Mucosa of descending colon (tissue), 3 donors: ENCODE measurements around the gene EFS. TPM values are rescaled to one million over a fixed set of nuclear protein-coding genes. Genes with fewer than 3 reads are reported as not detected.

ENCODE experiments used
- ATAC-seq: fragments of 200-7000 bp; cut with Tn5 transposase; one replicate; pipeline ENCODE4 v1.9.1; 2020; ENCODE audit warnings: mild to moderate bottlenecking, moderate library complexity
- DNase-seq, 3 donors: peaks; one replicate each; pipeline ENCODE4 v3.0.0-alpha.2; 2020
- H3K36me3 ChIP-seq: fragments of 200-600 bp; one replicate; pipeline ENCODE4 v1.8.0; 2021; ENCODE audit warnings: low read depth, mild to moderate bottlenecking
- H3K4me1 ChIP-seq: fragments of 200-600 bp; one replicate; pipeline ENCODE4 v1.8.0; 2021; ENCODE audit warnings: low read depth, mild to moderate bottlenecking
- H3K4me3 ChIP-seq: fragments of 200-600 bp; one replicate; pipeline ENCODE4 v1.8.0; 2021; ENCODE audit warnings: mild to moderate bottlenecking
- H3K9me3 ChIP-seq: fragments of 200-600 bp; one replicate; pipeline ENCODE4 v1.8.0; 2021; ENCODE audit warnings: mild to moderate bottlenecking
- intact Hi-C, 2 donors: fragments of 100-400 bp; cut with DNase I in 1 of 2; cut with micrococcal nuclease in 1 of 2; formaldehyde crosslinking; loops; one replicate each; pipeline versions ENCODE4 v1.11.0 to v1.11.1; 2022; cut with DNase I, micrococcal nuclease
- microRNA-seq: library from miRNA; unstranded; fragments of <30 nt; microRNA quantifications from one replicate; pipeline ENCODE4, GENCODE V29; 2019
- total RNA-seq, 3 donors: library from RNA; stranded (reverse); fragmentation: NEBNext Ultra II Directional in 2 of 3; extraction: Animal tissue kit (Norgen Biotek cat#: 25700) in 2 of 3; gene quantifications; one replicate each; pipeline versions ENCODE4 v1.2.1 to v1.2.4, GENCODE V29; 2021 to 2023
- TF ChIP-seq, protein P1 (sequence below): fragments of 200-600 bp; IDR thresholded peaks from one replicate; pipeline ENCODE4 v1.8.0; 2022; ENCODE audit warnings: antibody characterized with exemption, mild to moderate bottlenecking
- donor health status: DM: no; HTN: no; CAD: no; lungs with moderate emphysema.
- donor health status: DM: no; HTN: no; CAD: no.
- donor health status: DM: no; HTN: yes; CAD: no.

EFS gene
- total RNA-seq, 3 donors from 2014 or later: 0.98 to 16.6 (median 3.3) TPM

GRCh38 chr14:23306412-23307145 is 58.4 kb downstream of the EFS start, which contains the start of gene BCL2L2:
TSS of gene BCL2L2 (plus strand) at chr14:23306833. CDS start at chr14:23307768, 935 bp downstream.
- Histone ChIP-seq H3K4me1 (peaks cover 38% of the 10 kb centered on the region), H3K36me3 (no peaks in the 10 kb centered on the region), H3K9me3 (no peaks in the 10 kb centered on the region), H3K4me3 (peak within 1 kb of the TSS; percentile 47)
- intact Hi-C loops: no loop called here
- peak; percentile 94 to 96 (median 94) for DNase-seq
- ATAC-seq: peak; percentile 78
- TF ChIP-seq, protein P1, sequence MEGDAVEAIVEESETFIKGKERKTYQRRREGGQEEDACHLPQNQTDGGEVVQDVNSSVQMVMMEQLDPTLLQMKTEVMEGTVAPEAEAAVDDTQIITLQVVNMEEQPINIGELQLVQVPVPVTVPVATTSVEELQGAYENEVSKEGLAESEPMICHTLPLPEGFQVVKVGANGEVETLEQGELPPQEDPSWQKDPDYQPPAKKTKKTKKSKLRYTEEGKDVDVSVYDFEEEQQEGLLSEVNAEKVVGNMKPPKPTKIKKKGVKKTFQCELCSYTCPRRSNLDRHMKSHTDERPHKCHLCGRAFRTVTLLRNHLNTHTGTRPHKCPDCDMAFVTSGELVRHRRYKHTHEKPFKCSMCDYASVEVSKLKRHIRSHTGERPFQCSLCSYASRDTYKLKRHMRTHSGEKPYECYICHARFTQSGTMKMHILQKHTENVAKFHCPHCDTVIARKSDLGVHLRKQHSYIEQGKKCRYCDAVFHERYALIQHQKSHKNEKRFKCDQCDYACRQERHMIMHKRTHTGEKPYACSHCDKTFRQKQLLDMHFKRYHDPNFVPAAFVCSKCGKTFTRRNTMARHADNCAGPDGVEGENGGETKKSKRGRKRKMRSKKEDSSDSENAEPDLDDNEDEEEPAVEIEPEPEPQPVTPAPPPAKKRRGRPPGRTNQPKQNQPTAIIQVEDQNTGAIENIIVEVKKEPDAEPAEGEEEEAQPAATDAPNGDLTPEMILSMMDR: no peak

Small RNAs within 50 kb of the gene (microRNA-seq; reads per million reads assigned to microRNA genes)
- not detected for gene MIR208A

Other genes starting within 250 kb of the EFS start
- gene CEBPE, start 245.9 kb downstream of the EFS start, total RNA-seq: not detected
- gene SLC7A8, start 181.5 kb downstream of the EFS start, total RNA-seq: 10 to 100 TPM; 16.0 to 26.4 (median 22.0) TPM
- not detected for gene RNF212B, start 127.2 kb downstream of the EFS start, total RNA-seq
- 10 to 100 TPM; 15.3 to 18.3 (median 17.3) TPM for gene HOMEZ, start 79.0 kb downstream of the EFS start, total RNA-seq
- gene PPP1R3E, start 62.3 kb downstream of the EFS start, total RNA-seq: 10 to 100 TPM; 16.2 to 17.3 (median 17.1) TPM
- gene BCL2L2, start 58.3 kb downstream of the EFS start, total RNA-seq: 100 to 1,000 TPM in 1 of 3 donors, 10 to 100 TPM in 2; 40.6 to 116 (median 41.4) TPM
- 100 to 1,000 TPM; 157 to 185 (median 157) TPM for gene PABPN1, start 43.7 kb downstream of the EFS start, total RNA-seq
- 10 to 100 TPM in 1 of 3 donors, 1 to 10 TPM in 2; 2.3 to 35.5 (median 5.4) TPM for gene SLC22A17, start 12.3 kb downstream of the EFS start, total RNA-seq
- gene IL25, start 7.6 kb upstream of the EFS start, total RNA-seq: not detected
- 1 to 10 TPM in 1 of 3 donors, under 1 TPM in 2; 0.58 to 3.5 (median 0.58) TPM for gene CMTM5, start 11.9 kb upstream of the EFS start, total RNA-seq
- gene MYH6, start 43.1 kb upstream of the EFS start, total RNA-seq: 1 to 10 TPM in 1 of 3 donors, under 1 TPM in 1, not detected in 1; 0.09 to 1.4 TPM
- gene MYH7, start 70.5 kb upstream of the EFS start, total RNA-seq: 1 to 10 TPM in 2 of 3 donors, under 1 TPM in 1; 0.13 to 6.2 (median 1.2) TPM
- 10 to 100 TPM; 29.1 to 35.3 (median 29.9) TPM for gene NGDN, start 104.5 kb upstream of the EFS start, total RNA-seq
- gene ZFHX2, start 186.6 kb upstream of the EFS start, total RNA-seq: 1 to 10 TPM in 2 of 3 donors, under 1 TPM in 1; 0.92 to 3.2 (median 1.6) TPM
- 10 to 100 TPM; 16.8 to 17.4 (median 17.4) TPM for gene THTPA, start 191.1 kb upstream of the EFS start, total RNA-seq
- gene AP1G2, start 202.6 kb upstream of the EFS start, total RNA-seq: 100 to 1,000 TPM in 2 of 3 donors, 10 to 100 TPM in 1; 95.4 to 271 (median 122) TPM
- gene JPH4, start 213.6 kb upstream of the EFS start, total RNA-seq: 1 to 10 TPM in 1 of 3 donors, under 1 TPM in 2; 0.26 to 3.7 (median 0.87) TPM